ENCODE data around the gene CMSS1. TPM values are rescaled to one million over a fixed set of nuclear protein-coding genes. Genes with fewer than 3 reads are reported as not detected.

CMSS1 gene
- total RNA-seq, 1 donor from 2014 or later: 35.7 TPM

- peaks cover 4% of the 10 kb centered on the region for H3K36me3 Mint-ChIP-seq (ENCODE audit: insufficient read depth)
- H3K27me3 Mint-ChIP-seq: no peaks in the 10 kb centered on the region
- H3K9me3 Mint-ChIP-seq (ENCODE audit: low read depth): peaks cover 4% of the 10 kb centered on the region
- H3K4me1 Mint-ChIP-seq (ENCODE audit: low read depth): peaks cover 4% of the 10 kb centered on the region
- no peak for TF ChIP-seq CTCF (IDR thresholded peaks at IDR 0.05; ENCODE audit: unreplicated experiment)
- no peak overlapping the region for H3K4me3 Mint-ChIP-seq (ENCODE audit: low read depth)
- DNase-seq (ENCODE audit: low spot score, unreplicated experiment): no peak
- H3K27ac Mint-ChIP-seq: no peak overlapping the region
Observed at GRCh38 chr3:100018806-100019205, 201.1 kb downstream of the CMSS1 start.

GRCh38 chr3:100019719-100020118 is 202.1 kb downstream of the CMSS1 start:
- H3K4me1 Mint-ChIP-seq (ENCODE audit: low read depth): peaks cover 4% of the 10 kb centered on the region

GRCh38 chr3:100020876-100021644 is 203.4 kb downstream of the CMSS1 start:
- Mint-ChIP-seq H3K9me3 (ENCODE audit: low read depth) (no peaks in the 10 kb centered on the region), H3K4me1 (ENCODE audit: low read depth) (peaks cover 4% of the 10 kb centered on the region), H3K27me3 (no peaks in the 10 kb centered on the region), H3K27ac (no peak overlapping the region), H3K4me3 (ENCODE audit: low read depth) (no peak overlapping the region), H3K36me3 (ENCODE audit: insufficient read depth) (no peaks in the 10 kb centered on the region)
- TF ChIP-seq CTCF (IDR thresholded peaks at IDR 0.05; ENCODE audit: unreplicated experiment): no peak
- DNase-seq (ENCODE audit: low spot score, unreplicated experiment): no peak

More at GRCh38 chr3:100019719-100020118, 202.1 kb downstream of the CMSS1 start:
- Mint-ChIP-seq H3K27me3 (no peaks in the 10 kb centered on the region), H3K27ac (no peak overlapping the region), H3K9me3 (ENCODE audit: low read depth) (peaks cover 4% of the 10 kb centered on the region), H3K4me3 (ENCODE audit: low read depth) (no peak overlapping the region), H3K36me3 (ENCODE audit: insufficient read depth) (peaks cover 4% of the 10 kb centered on the region)
- no peak for DNase-seq (ENCODE audit: low spot score, unreplicated experiment)
- TF ChIP-seq CTCF (IDR thresholded peaks at IDR 0.05; ENCODE audit: unreplicated experiment): no peak

GRCh38 chr3:100022506-100022905 is 204.8 kb downstream of the CMSS1 start:
- no peak for TF ChIP-seq CTCF (IDR thresholded peaks at IDR 0.05; ENCODE audit: unreplicated experiment)
- no peak overlapping the region for H3K4me3 Mint-ChIP-seq (ENCODE audit: low read depth)
- no peak overlapping the region for H3K27ac Mint-ChIP-seq
- no peaks in the 10 kb centered on the region for H3K36me3 Mint-ChIP-seq (ENCODE audit: insufficient read depth)
- peaks cover 4% of the 10 kb centered on the region for H3K4me1 Mint-ChIP-seq (ENCODE audit: low read depth)
- DNase-seq (ENCODE audit: low spot score, unreplicated experiment): no peak
- no peaks in the 10 kb centered on the region for H3K9me3 Mint-ChIP-seq (ENCODE audit: low read depth)
- no peaks in the 10 kb centered on the region for H3K27me3 Mint-ChIP-seq

GRCh38 chr3:100023150-100023549 is 205.5 kb downstream of the CMSS1 start:
- DNase-seq (ENCODE audit: low spot score, unreplicated experiment): no peak
- peak overlapping the region; percentile 42 for H3K27ac Mint-ChIP-seq
- H3K27me3 Mint-ChIP-seq: no peaks in the 10 kb centered on the region
- peaks cover 4% of the 10 kb centered on the region for H3K4me1 Mint-ChIP-seq (ENCODE audit: low read depth)
- H3K36me3 Mint-ChIP-seq (ENCODE audit: insufficient read depth): no peaks in the 10 kb centered on the region
- H3K4me3 Mint-ChIP-seq (ENCODE audit: low read depth): no peak overlapping the region
- TF ChIP-seq CTCF (IDR thresholded peaks at IDR 0.05; ENCODE audit: unreplicated experiment): no peak
- H3K9me3 Mint-ChIP-seq (ENCODE audit: low read depth): no peaks in the 10 kb centered on the region

All from progenitor cell of endocrine pancreas (in vitro differentiated cells).